K562 (cell line): Measurements from ENCODE around the gene ENOSF1. TPM values are rescaled to one million over a fixed set of nuclear protein-coding genes. Genes with fewer than 3 reads are reported as not detected.

Experiments used
- ATAC-seq: fragments of 200-7000 bp; cut with Tn5 transposase; 3 replicates; pipeline ENCODE4 v1.9.1; 2020; ENCODE audit warnings: moderate library complexity
- BruUV-seq: library from RNA; stranded (reverse); fragments of 400-500 nt; replicated peaks from 2 replicates; lab custom pipeline; 2021; lab: Mats Ljungman, UMichigan
- CTCF ChIA-PET: fragments of 300-600 bp; formaldehyde crosslinking; extraction: SDS; loops from one replicate; lab custom pipeline; 2021; ENCODE audit warnings: low intra/inter-chr PET ratio; lab: Yijun Ruan, JAX
- POLR2A ChIA-PET: fragments of 300-600, 350-650 bp; sonication (Branson Sonifier 250); formaldehyde crosslinking; extraction: SDS; loops from one replicate; lab custom pipeline; 2021; ENCODE audit warnings: antibody characterized with exemption, inconsistent platforms; lab: Yijun Ruan, JAX
- DNase-seq, 4 experiments: peaks; one replicate each; pipeline versions ENCODE4 v3.0.0 to v3.0.0-alpha.2; 2011 to 2018; ENCODE audit warnings: low spot score in 3 of 4, mixed read lengths in 3 of 4; ENCODE audit errors: extremely low read depth in 1 of 4
- FAIRE-seq: peaks from 2 replicates; lab custom pipeline; 2011; peaks lifted over from hg19 to GRCh38; lab: Jason Lieb, UNC
- H2AFZ ChIP-seq: 2 replicates; pipeline ENCODE4 v1.6.0; 2011; ENCODE audit warnings: low read depth, low read length, control low read depth, inconsistent platforms
- H3K27ac ChIP-seq: fragments of 200-600 bp; 3 replicates; pipeline ENCODE4 v1.8.0; 2011; ENCODE audit warnings: low read depth, mild to moderate bottlenecking, control low read depth, inconsistent platforms, low read length, moderate library complexity, mixed read lengths; ENCODE audit errors: extremely low read depth
- H3K27me3 ChIP-seq, 2 experiments: fragments of 300-600 bp in 1 of 2; 2 replicates in 1 of 2; 3 replicates in 1 of 2; pipeline versions ENCODE4 v1.6.0 to v1.8.0; 2011; ENCODE audit warnings: inconsistent platforms in 2 of 2, low read length in 2 of 2, mild to moderate bottlenecking in 1 of 2, mixed read lengths in 1 of 2, moderate library complexity in 1 of 2; ENCODE audit not compliant: control insufficient read depth in 2 of 2, insufficient read depth in 2 of 2
- H3K36me3 ChIP-seq: fragments of 300-600 bp; 3 replicates; pipeline ENCODE4 v1.8.0; 2011; ENCODE audit warnings: mild to moderate bottlenecking, low read length, inconsistent platforms; ENCODE audit not compliant: control insufficient read depth, insufficient read depth
- H3K4me1 ChIP-seq, 2 experiments: fragments of 200-600 bp in 1 of 2; replicated peaks in 1 of 2; 2 replicates in 1 of 2; 3 replicates in 1 of 2; pipeline versions ENCODE4 v1.5.1 to v1.8.0; 2011; ENCODE audit warnings: inconsistent platforms in 2 of 2, low read length in 2 of 2, mild to moderate bottlenecking in 1 of 2, mixed read lengths in 1 of 2, moderate library complexity in 1 of 2; ENCODE audit not compliant: control insufficient read depth in 2 of 2, insufficient read depth in 2 of 2
- H3K4me2 ChIP-seq: 2 replicates; pipeline ENCODE4 v1.6.1; 2011; ENCODE audit warnings: low read length, control low read depth, inconsistent platforms, mixed read lengths; ENCODE audit not compliant: insufficient read depth
- H3K4me3 ChIP-seq: fragments of 200-600 bp; sonication (generic), shearing (Covaris generic); 2 replicates; pipeline ENCODE4 v1.5.1; 2016; ENCODE audit warnings: control low read depth, inconsistent platforms
- H3K79me2 ChIP-seq: fragments of 200-600 bp; 3 replicates; pipeline ENCODE4 v1.8.0; 2011; ENCODE audit warnings: low read length, inconsistent platforms; ENCODE audit not compliant: control insufficient read depth, insufficient read depth
- H3K9ac ChIP-seq, 2 experiments: 2 replicates each; pipeline versions ENCODE4 v1.6.0 to v1.6.1; 2011; ENCODE audit warnings: low read depth in 2 of 2, low read length in 2 of 2, control low read depth in 1 of 2, inconsistent platforms in 1 of 2, mild to moderate bottlenecking in 1 of 2, mixed read lengths in 1 of 2; ENCODE audit not compliant: insufficient read depth in 1 of 2
- H3K9me1 ChIP-seq: one replicate; pipeline ENCODE4 v1.6.0; 2011; ENCODE audit warnings: inconsistent platforms, mild to moderate bottlenecking, low read length, moderate library complexity; ENCODE audit not compliant: control insufficient read depth, insufficient read depth
- H3K9me3 ChIP-seq: replicated peaks from 2 replicates; pipeline ENCODE4 v1.5.1; 2011; ENCODE audit warnings: low read depth, low read length, inconsistent platforms; ENCODE audit not compliant: control insufficient read depth, insufficient read depth
- H4K20me1 ChIP-seq: replicated peaks from 2 replicates; pipeline ENCODE4 v1.6.1; 2011; ENCODE audit warnings: low read length, inconsistent platforms, mixed read lengths; ENCODE audit not compliant: control insufficient read depth, insufficient read depth
- DDX20 ChIP-seq: fragments of 450-650 bp; IDR thresholded peaks from 2 replicates; pipeline ENCODE4 v1.6.1; 2016; ENCODE audit warnings: missing genetic modification characterization, low read depth, mild to moderate bottlenecking, missing compliant biosample characterization, moderate library complexity
- EWSR1 ChIP-seq: fragments of 450-650 bp; IDR thresholded peaks from 2 replicates; pipeline ENCODE4 v1.6.1; 2018; ENCODE audit warnings: borderline replicate concordance, mild to moderate bottlenecking, low read depth, moderate library complexity; ENCODE audit not compliant: partially characterized antibody
- HMG20A ChIP-seq: fragments of 450-650 bp; formaldehyde crosslinking; conservative IDR thresholded peaks from 2 replicates; pipeline ENCODE4 v1.4.0; 2020; ENCODE audit warnings: mild to moderate bottlenecking, mixed read lengths
- SPI1 ChIP-seq: IDR thresholded peaks from 2 replicates; pipeline ENCODE4 v1.6.1; 2011; ENCODE audit warnings: low read depth, low read length, control low read depth, borderline replicate concordance
- ZC3H4 ChIP-seq: sonication (generic); formaldehyde crosslinking; IDR thresholded peaks from 2 replicates; pipeline ENCODE4 v1.9.0; 2021; ENCODE audit warnings: missing genetic modification reagents, borderline replicate concordance
- ZSCAN29 ChIP-seq: fragments of 450-650 bp; IDR thresholded peaks from 2 replicates; pipeline ENCODE4 v1.6.1; 2017
- WGBS: fragments of 100-300 bp; shearing (Covaris generic); methylation state at CpG from one replicate; pipeline ENCODE4 v1.1.6; 2016; ENCODE audit warnings: low coverage, mixed read lengths; ENCODE audit not compliant: insufficient coverage; ENCODE audit errors: missing lambda C conversion rate; 5-methylcytosine and 5-hydroxymethylcytosine counted together
- in situ Hi-C: fragments of 300-500 bp; cut with MboI; formaldehyde crosslinking; loops from 4 replicates; pipeline ENCODE4 v1.15.0; 2018; ENCODE audit warnings: inconsistent platforms, mixed read lengths
- intact Hi-C: fragments of 100-400 bp; cut with micrococcal nuclease; formaldehyde crosslinking; loops from 2 replicates; pipeline ENCODE4 v1.14.2; 2022
- polyA plus RNA-seq, 8 experiments: library from polyadenylated mRNA; depleted of rRNA in 4 of 8; stranded (reverse) in 5 of 8; unstranded in 3 of 8; fragments of >200 nt; fragmentation: Nextera tagmentation in 2 of 8; fragmentation: Illumina TruSeq in 1 of 8; extraction: Ambion mirVana in 2 of 8; extraction: Trizol in 1 of 8; gene quantifications; 2 replicates each; pipeline versions ENCODE4 v1.2.1 to v1.2.3, GENCODE V29; 2011 to 2014; ENCODE audit warnings: inconsistent platforms in 1 of 8, missing spikeins in 1 of 8
- total RNA-seq, 7 experiments: library from RNA; depleted of rRNA in 6 of 7; stranded (reverse); fragments of >200 nt in 6 of 7; fragmentation: Illumina TruSeq in 2 of 7; extraction: Trizol in 2 of 7; gene quantifications; 2 replicates each; pipeline versions ENCODE4 v1.2.1 to v1.2.3, GENCODE V29; 2011 to 2021; ENCODE audit warnings: low replicate concordance in 1 of 7
- TF ChIP-seq, protein P1 (sequence below): fragments of 250-450 bp; sonication (Bioruptor Pico); IDR thresholded peaks from 2 replicates; pipeline ENCODE4 v1.9.0; 2021; ENCODE audit warnings: mild to moderate bottlenecking
- TF ChIP-seq, protein P2 (sequence below), 2 experiments: fragments of 450-650 bp; IDR thresholded peaks; 2 replicates each; pipeline ENCODE4 v1.6.1; 2018; ENCODE audit warnings: mild to moderate bottlenecking in 2 of 2, low read depth in 1 of 2; ENCODE audit not compliant: partially characterized antibody in 2 of 2

ENOSF1 gene
- total and polyA plus RNA-seq, 9 of the 15 experiments (the other 6 are each of a cell fraction or from before 2014, with no cell fraction given) = 15.5 to 66.4 (median 46.5) TPM

DNA sequence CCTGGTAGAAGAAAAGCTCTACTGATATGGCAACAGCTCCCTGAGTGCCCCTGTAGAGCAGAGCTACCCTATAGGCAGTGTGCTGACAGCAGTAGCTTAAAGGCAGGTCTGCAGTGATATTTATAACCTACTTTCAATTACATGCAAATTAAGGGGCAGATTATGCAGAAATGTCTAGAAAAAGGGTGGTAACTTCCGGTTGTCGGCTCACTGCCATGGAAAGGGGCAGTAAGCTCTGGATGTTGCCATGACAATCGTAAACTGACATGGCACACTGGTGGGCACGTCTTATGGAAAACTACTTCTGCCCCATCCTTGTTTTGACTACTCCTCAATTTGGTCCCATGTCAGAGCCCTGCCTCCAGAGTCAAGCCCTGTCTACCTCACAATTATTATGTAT lies 57.8 kb downstream of the ENOSF1 start:
- no peak for TF ChIP-seq HMG20A
- no peak for TF ChIP-seq ZC3H4
- TF ChIP-seq, protein P1, sequence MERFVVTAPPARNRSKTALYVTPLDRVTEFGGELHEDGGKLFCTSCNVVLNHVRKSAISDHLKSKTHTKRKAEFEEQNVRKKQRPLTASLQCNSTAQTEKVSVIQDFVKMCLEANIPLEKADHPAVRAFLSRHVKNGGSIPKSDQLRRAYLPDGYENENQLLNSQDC (CRISPR knock-in tag) = no peak
- no peak for TF ChIP-seq ZSCAN29
- no peak for TF ChIP-seq DDX20 (tag)
- TF ChIP-seq EWSR1 = no peak
- in situ Hi-C loops = no loop called here
- H3K27ac ChIP-seq = no peak overlapping the region
- peaks cover 49% of the 10 kb centered on the region for H3K79me2 ChIP-seq
- no TSS peak for BruUV-seq
- no peak for FAIRE-seq
- no peak overlapping the region for H3K4me2 ChIP-seq
- intact Hi-C loops = no loop called here
- DNase-seq = no peak
- WGBS = 91% methylated on average over 4 of the region's 4 CpGs
- no peak overlapping the region for H3K9ac ChIP-seq
- no peak for ATAC-seq
- H3K9me1 ChIP-seq = no peaks in the 10 kb centered on the region
- no peak overlapping the region for H3K4me3 ChIP-seq
- H4K20me1 ChIP-seq = no peaks in the 10 kb centered on the region
- no peaks in the 10 kb centered on the region for H3K27me3 ChIP-seq
- H3K36me3 ChIP-seq = peaks cover 10% of the 10 kb centered on the region
- peaks cover 27 to 35% of the 10 kb centered on the region in 2 experiments for H3K4me1 ChIP-seq
- H3K9me3 ChIP-seq = no peaks in the 10 kb centered on the region
- POLR2A ChIA-PET = interaction anchor here (0.9 to 2.2 kb wide), 4 partner anchors 11 to 194 kb away, joined by 3 to 10 read pairs (median 4); no protein-coding TSS in a partner anchor
- CTCF ChIA-PET = interaction anchor here (0.6 kb wide), 1 partner anchor 97 kb away, joined by 6 read pairs; no protein-coding TSS in a partner anchor
- no peak overlapping the region for H2AFZ ChIP-seq

DNA sequence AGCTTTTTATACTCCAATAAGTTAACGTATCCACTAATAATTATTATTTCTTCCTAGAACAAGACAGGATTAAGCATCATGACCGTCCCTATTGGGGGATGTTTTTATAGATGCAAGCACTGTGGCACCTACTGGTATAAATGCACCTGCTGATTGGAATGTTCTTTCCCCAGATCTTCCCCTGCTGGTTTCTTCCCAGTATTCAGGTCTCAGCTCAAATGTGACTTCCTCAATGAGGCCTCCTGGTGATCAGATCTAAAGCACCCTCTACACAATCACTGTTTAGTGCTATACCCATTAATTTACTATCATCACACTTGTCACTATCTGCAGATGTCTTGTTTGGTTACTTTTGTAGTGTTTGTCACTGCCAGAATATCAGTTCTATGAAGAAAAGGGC lies 58.9 kb downstream of the ENOSF1 start:
- in situ Hi-C loops (no loop called here), intact Hi-C loops (no loop called here)
- Histone ChIP-seq H3K4me3 (no peak overlapping the region), H3K27ac (no peak overlapping the region), H3K36me3 (no peaks in the 10 kb centered on the region; the same call in 2 of the 3 replicates), H3K4me1 (peaks cover 17 to 27% of the 10 kb centered on the region in 2 experiments), H3K27me3 (no peaks in the 10 kb centered on the region), H2AFZ (no peak overlapping the region), H3K79me2 (peaks cover 38% of the 10 kb centered on the region), H3K9ac (no peak overlapping the region), H3K9me3 (no peaks in the 10 kb centered on the region), H3K4me2 (no peak overlapping the region), H4K20me1 (no peaks in the 10 kb centered on the region), H3K9me1 (no peaks in the 10 kb centered on the region)
- ATAC-seq (no peak), DNase-seq (no peak), FAIRE-seq (no peak)
- WGBS = 93% methylated on average over 2 of the region's 2 CpGs
- TF ChIP-seq SPI1 = peak; percentile 19; the same call in 1 of the 2 replicates
- TF ChIP-seq, protein P2, sequence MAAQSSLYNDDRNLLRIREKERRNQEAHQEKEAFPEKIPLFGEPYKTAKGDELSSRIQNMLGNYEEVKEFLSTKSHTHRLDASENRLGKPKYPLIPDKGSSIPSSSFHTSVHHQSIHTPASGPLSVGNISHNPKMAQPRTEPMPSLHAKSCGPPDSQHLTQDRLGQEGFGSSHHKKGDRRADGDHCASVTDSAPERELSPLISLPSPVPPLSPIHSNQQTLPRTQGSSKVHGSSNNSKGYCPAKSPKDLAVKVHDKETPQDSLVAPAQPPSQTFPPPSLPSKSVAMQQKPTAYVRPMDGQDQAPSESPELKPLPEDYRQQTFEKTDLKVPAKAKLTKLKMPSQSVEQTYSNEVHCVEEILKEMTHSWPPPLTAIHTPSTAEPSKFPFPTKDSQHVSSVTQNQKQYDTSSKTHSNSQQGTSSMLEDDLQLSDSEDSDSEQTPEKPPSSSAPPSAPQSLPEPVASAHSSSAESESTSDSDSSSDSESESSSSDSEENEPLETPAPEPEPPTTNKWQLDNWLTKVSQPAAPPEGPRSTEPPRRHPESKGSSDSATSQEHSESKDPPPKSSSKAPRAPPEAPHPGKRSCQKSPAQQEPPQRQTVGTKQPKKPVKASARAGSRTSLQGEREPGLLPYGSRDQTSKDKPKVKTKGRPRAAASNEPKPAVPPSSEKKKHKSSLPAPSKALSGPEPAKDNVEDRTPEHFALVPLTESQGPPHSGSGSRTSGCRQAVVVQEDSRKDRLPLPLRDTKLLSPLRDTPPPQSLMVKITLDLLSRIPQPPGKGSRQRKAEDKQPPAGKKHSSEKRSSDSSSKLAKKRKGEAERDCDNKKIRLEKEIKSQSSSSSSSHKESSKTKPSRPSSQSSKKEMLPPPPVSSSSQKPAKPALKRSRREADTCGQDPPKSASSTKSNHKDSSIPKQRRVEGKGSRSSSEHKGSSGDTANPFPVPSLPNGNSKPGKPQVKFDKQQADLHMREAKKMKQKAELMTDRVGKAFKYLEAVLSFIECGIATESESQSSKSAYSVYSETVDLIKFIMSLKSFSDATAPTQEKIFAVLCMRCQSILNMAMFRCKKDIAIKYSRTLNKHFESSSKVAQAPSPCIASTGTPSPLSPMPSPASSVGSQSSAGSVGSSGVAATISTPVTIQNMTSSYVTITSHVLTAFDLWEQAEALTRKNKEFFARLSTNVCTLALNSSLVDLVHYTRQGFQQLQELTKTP (IDR thresholded peaks at IDR 0.05; ENCODE audit: low read depth in 1 of 2, partially characterized antibody in 2 of 2) = no peak
- CTCF ChIA-PET = no interaction called here
- POLR2A ChIA-PET = interaction anchor here (0.6 to 2.2 kb wide), 5 partner anchors 9 to 195 kb away, joined by 3 to 10 read pairs (median 4); no protein-coding TSS in a partner anchor
- BruUV-seq = no TSS peak
